NCI-H510A treated with DMSO at 0.1 percent for 48 hours (cell line): ENCODE results near the gene PDE4B.

Experiments used
- DNase-seq: peaks from one replicate; lab custom pipeline; 2025; lab: John Stamatoyannopoulos, UW

PDE4B gene

DNA sequence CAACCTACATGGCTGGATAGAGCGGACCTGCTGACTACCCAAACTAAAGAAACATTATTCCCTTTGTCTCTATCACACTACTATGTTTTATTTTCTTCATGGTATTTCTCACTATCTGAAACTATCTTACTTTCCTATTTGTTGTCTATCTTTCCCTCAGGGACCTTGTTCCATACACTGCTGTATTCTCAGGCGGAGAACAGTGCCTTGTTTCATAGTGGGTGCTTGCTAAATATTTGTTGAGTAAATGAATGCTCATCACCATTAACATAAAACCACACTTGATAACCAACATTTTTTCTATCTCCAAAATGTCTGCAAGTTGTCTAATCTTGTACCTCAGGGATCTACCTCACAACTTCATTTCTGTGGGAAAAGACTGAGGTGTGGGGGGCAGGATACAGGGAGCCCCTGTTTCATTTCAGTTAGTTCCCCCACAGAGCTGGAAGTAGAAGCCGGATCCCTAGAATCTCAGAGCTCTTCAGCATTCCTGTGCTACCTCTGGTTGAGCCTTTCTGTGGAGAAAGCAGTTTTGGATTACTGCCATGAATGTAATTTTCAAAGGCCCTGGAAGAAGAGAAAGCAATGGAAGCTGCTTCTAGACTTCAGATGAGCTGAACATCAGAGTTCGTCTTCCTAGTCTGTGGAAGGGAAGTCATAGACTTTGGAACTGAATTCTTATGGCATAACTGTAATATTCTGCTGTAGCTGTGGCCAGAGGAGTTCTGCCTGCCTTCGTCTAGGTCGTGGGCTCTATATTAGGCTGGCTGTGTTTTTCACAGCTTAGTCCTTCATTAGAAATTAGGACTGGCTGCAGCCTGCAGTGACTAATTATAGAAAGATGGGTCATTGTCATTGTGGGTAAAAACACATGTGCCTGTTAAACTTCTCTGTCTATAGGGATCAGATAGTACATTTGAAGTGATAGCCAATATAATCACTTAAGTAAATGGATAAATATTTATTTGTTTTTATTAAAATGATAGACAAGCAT lies 448.1 kb downstream of the PDE4B start:
- no peak for DNase-seq

DNA sequence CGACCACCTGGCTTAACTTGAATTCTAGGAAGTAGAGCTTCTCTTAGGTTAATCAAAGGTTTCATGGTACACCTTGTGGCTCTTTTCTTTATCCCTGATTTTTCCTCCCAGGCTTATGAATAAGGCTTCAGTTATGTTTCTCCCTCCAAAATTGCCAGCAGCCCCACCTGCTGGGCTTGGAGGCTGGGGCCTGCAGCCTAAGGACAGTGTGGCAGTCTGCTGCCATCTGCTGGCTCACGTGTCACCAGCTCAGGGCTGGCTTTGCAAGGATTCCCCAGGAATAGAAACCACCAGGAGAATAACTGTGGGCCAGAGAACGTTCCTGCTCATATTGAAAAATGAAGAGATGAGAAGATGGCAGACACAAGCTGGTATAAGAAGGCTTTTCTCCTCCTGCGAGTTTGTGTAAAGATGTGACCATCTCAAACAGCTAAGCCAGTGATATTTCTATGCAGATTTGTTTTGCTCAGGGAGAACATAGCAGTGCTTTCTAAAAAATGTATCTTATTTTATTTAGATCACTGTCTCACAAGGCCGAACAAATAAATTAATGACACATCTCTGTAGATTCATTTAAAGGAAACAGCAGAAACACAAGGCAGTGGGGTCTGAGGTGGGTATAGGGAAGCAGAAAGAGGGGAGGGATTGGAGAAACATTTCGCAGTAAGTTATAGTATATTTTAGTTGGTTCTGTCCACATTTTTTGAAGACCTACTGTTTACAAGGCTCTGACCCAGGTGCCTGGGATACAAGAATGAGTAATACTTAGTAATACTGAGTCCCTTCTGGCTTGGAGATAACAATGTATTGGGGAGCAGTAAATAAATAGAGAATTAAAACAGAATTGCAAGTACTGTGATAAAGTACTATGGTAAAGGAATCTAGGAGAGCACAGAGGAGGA lies 450.2 kb downstream of the PDE4B start:
- DNase-seq: peak; percentile 86

DNA sequence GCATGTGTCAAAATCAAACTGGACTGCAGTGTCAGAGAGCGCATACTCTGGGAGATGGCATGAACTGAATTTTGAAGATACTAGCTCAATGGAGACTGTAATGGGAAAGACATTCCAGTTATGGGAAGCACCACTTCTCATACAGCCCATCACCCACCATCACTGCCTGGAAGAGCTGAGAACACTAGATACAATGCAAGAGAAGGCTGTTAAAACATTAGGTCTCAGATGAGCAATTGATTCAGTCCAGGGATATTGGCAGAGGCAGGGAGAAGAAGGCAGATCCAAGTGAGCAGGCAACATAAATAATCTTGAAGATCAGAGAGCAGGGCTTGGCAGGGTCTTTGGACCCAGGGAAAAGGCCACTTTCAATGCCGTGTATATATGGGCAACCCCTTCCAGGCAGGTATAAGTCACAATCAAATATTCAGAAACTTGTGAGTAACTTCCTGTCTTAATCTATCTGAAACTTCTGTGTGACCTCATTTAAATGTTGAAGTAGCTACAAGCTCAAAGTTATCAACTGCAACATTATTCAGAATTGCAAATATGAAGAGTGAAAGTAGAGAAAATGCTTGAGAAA lies 450.9 kb downstream of the PDE4B start:
- DNase-seq: no peak

DNA sequence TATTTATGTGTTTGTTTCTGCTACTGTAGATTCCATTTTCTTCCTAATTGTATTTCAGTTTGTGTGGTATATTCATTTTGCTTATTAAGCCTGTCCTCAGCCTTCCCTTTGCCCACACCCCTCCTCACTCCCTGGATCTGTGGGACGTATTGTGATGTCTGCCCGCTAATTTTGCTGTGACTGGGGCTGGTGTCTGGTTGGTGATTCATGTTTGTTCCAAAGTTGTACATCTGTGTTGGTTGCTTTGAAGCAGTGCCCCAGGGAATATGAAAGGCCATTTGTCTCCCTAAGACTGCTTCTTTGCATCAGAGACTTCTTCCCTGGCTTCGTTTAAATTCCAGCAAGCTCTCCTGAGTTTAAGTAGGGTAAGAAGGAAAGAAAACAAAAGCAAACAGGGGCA lies 451.7 kb downstream of the PDE4B start:
- DNase-seq: no peak

GRCh38 chr1:66245691-66246090 lies 453.0 kb downstream of the PDE4B start:
- no peak for DNase-seq

GRCh38 chr1:66246351-66247269 lies 453.9 kb downstream of the PDE4B start:
- DNase-seq: no peak

DNA sequence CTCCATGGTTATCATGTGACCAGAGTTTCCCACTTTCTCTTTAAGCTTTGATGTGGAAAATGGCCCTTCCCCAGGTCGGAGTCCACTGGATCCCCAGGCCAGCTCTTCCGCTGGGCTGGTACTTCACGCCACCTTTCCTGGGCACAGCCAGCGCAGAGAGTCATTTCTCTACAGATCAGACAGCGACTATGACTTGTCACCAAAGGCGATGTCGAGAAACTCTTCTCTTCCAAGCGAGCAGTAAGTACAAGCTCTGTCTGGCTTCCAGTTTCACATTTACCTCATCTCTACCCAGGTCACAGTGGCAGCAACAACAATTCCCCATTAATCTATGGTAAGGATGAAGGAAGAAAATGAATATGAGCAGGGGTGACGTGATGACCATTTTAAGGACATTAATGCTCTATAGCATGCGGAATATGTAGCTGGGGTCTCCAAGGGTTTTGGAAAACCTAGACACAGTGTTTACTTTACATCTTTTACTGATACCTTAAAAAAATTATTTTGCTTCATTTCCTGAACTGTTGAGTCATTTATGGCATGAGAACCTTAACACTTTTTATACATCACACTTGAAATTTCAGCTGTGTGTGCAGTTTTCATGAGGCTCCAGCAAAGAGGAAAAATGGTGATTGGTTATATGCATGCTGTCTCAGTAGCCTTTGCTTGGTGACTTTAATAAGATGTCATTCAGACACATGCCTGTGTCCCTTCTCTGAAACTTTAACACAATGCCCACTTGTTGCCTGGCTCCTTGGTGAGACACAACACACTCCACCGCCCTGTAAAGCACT lies 454.9 kb downstream of the PDE4B start:
- no peak for DNase-seq

DNA sequence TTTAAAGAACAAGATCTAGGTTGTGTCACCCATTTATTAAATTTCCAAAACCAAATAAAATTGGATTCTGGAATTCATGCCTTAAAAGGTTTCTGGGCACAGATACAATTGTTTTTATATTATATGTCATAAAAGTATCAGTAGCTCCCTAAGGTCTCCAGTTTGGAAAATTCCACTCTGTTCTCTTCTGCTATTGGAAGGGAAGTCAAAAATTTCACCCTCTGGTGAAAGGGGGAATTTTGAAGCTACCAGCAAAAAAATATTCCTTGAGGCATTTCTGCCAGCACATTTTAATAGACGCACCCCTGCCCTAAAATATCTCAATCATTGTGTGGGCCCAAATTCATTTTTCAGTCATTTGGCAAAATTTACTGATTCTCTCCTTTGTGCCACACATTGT lies 455.6 kb downstream of the PDE4B start:
- no peak for DNase-seq

DNA sequence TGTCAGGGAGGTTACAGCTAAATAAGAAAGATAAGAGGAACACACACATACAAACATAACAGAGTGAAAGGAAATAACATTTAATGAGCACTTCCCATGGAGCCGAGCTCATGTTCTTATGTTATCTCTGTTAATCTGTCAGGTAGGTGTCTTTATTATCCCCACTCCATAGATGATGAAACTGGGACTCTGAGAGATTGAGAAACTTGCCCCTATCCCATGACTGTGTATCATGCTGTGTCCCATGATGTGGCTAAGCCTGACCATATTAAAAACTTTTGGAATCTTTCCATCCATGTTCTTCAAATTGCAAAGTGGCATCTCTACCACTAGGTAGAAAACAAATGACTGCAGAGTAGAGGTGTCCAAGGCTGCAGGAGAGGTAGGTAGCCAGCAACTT lies 456.1 kb downstream of the PDE4B start:
- no peak for DNase-seq

GRCh38 chr1:66250075-66250474 lies 457.4 kb downstream of the PDE4B start:
- DNase-seq: no peak

- no peak for DNase-seq
These were observed 457.8 kb downstream of the PDE4B start for GRCh38 chr1:66250478-66250877.

GRCh38 chr1:66251546-66251945 lies 458.9 kb downstream of the PDE4B start:
- peak; percentile 66 for DNase-seq

DNA sequence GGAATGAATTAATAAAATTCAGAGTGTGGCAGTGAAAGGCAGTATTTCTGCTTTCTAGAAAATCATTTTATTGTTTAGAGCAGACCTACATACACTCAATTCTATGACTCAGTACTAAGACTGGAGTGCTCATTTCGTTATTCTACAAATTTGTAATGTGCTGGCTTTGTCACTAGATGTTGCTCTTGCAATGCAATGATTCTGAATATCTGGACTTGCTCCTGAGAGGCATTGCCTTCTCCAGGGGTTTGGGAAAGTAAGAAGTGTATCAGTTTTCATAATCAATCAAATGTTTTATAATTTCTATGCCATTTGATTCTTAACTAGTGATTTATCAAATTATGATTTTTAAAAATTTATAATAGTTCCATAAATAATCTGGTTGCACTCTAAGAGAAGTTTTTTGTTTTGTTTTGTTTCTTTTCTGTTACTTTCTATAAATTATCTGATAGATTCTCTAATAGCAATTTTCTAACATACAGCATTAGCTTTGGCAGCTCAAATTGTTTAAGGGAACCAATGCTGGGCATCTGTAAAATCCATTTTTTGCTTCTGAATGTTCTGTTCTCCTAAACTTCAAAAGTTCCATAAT lies 460.7 kb downstream of the PDE4B start:
- DNase-seq: peak; percentile 88

DNA sequence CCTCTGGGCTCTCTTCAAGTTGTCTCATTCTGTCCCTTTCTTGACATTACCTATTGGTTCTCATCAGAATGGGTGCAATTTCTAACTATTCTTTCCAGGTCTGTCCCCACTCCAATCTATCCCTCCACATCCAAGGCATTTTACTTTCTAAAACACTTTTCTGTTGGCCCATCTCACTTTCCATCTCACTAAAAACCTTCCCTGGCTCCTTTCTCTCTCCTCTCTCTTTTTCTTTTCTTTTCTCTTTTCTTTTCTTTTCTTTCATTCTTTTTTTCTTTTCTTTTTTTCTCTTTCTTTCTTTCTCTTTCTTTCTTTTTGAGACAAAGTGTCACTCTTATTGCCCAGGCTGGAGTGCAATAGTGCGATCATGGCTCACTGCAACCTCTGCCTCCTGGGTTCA lies 462.1 kb downstream of the PDE4B start:
- no peak for DNase-seq

GRCh38 chr1:66256629-66257572 lies 464.2 kb downstream of the PDE4B start:
- DNase-seq: no peak

DNA sequence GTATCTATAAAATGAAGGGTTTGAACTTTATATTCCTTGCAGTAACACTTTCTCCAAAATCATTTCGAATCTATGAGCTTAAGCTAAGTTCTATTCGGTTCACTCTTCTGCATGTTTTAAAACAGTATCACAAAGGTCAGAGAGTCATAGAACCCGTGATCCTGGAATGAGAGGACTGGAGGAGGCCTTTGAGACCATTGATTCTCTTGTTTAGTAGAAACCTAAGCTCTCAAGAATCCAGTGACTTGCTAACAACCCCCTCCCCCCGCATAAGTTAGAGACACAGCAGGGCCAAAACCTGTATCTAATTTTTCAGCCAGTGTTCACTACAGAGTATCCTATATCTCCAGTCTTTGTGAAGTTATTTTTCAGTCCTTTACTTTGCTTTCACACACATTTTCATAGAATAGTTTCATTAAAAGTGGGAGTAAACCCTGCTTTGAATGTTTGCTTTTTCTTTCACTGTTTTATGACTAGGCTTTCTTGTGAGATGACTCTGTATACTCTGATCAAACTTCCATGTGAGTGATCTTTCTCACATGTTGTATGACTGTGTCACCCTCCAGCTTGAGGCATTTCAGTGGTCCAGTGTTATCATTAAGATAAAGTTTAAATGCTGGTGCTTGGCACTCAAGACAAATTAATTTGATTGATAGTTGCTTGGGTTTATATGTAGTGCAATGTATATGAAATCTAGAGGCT lies 465.9 kb downstream of the PDE4B start:
- no peak for DNase-seq

DNA sequence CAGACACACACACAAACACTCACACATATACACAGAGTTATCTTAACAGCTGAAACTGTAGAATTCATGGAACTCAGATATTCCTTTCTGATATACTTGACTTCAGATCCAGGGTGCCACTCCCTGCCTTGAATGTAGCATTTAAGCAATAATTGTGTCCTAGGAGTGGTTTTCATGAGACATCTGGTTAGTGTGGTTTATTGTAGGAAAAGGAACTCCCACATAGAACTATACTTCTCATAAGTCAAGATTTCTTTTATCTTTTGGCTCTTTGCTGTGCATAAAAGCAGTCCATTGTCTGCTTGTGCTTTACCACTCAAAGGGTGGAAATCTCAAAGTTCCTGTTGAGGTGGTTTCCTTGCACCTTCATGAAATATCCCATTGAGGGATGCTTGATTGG lies 468.7 kb downstream of the PDE4B start:
- no peak for DNase-seq

GRCh38 chr1:66262208-66262963 lies 469.7 kb downstream of the PDE4B start:
- DNase-seq: no peak
